Endothelial cell of umbilical vein (primary cell): ENCODE data around the gene KCTD5. TPM values are rescaled to one million over a fixed set of nuclear protein-coding genes. Genes with fewer than 3 reads are reported as not detected.

Source experiments
- Bru-seq: library from RNA; stranded (reverse); fragments of 400-500 nt; gene quantifications from one replicate; lab custom pipeline; 2021; lab: Mats Ljungman, UMichigan
- BruChase-seq, 2 experiments: library from RNA; stranded (reverse); fragments of 400-500 nt; gene quantifications; one replicate each; lab custom pipeline; 2021; lab: Mats Ljungman, UMichigan
- BruUV-seq: library from RNA; stranded (reverse); fragments of 400-500 nt; replicated peaks from 2 replicates; lab custom pipeline; 2021; lab: Mats Ljungman, UMichigan
- CTCF ChIA-PET: fragments of 300-600, 350-600 bp; sonication (Branson Sonifier 250); formaldehyde crosslinking; loops from one replicate; lab custom pipeline; 2021; ENCODE audit warnings: antibody characterized with exemption, inconsistent platforms; lab: Charles Lee
- POLR2A ChIA-PET: fragments of 300-600, 350-600 bp; sonication (Branson Sonifier 250); formaldehyde crosslinking; loops from one replicate; lab custom pipeline; 2021; ENCODE audit warnings: antibody characterized with exemption, inconsistent platforms; lab: Charles Lee
- DNase-seq: peaks from one replicate; pipeline ENCODE4 v3.0.0-alpha.2; 2011; ENCODE audit warnings: low read depth, low spot score
- FAIRE-seq: peaks from 2 replicates; lab custom pipeline; 2011; peaks lifted over from hg19 to GRCh38; lab: Jason Lieb, UNC
- H2AFZ ChIP-seq: 2 replicates; pipeline ENCODE4 v1.6.0; 2012; ENCODE audit warnings: low read depth, low read length, control low read depth, inconsistent platforms
- H3K27ac ChIP-seq: 2 replicates; pipeline ENCODE4 v1.5.1; 2011; ENCODE audit warnings: low read depth, mild to moderate bottlenecking, control low read depth, low read length, moderate library complexity; ENCODE audit not compliant: insufficient read depth
- H3K27me3 ChIP-seq, 2 experiments: 2 replicates each; pipeline versions ENCODE4 v1.6.0 to v1.6.1; 2011; ENCODE audit warnings: low read length in 2 of 2, mixed read lengths in 1 of 2; ENCODE audit not compliant: control insufficient read depth in 2 of 2, insufficient read depth in 2 of 2
- H3K36me3 ChIP-seq, 2 experiments: 2 replicates in 1 of 2; 3 replicates in 1 of 2; pipeline ENCODE4 v1.5.1; 2011; ENCODE audit warnings: low read length in 2 of 2, mild to moderate bottlenecking in 1 of 2, moderate library complexity in 1 of 2; ENCODE audit not compliant: control insufficient read depth in 2 of 2, insufficient read depth in 2 of 2; ENCODE audit errors: extremely low read depth in 1 of 2
- H3K4me1 ChIP-seq: 3 replicates; pipeline ENCODE4 v1.5.1; 2011; ENCODE audit warnings: mild to moderate bottlenecking, low read length; ENCODE audit not compliant: control insufficient read depth, insufficient read depth; ENCODE audit errors: extremely low read depth
- H3K4me2 ChIP-seq: 2 replicates; pipeline ENCODE4 v1.6.1; 2011; ENCODE audit warnings: low read length, control low read depth, mixed read lengths; ENCODE audit not compliant: insufficient read depth
- H3K4me3 ChIP-seq, 3 experiments: fragments of 200-600 bp in 1 of 3; sonication (generic), shearing (Covaris generic) in 1 of 3; replicated peaks in 1 of 3; 2 replicates each; pipeline ENCODE4 v1.5.1; 2011 to 2016; ENCODE audit warnings: control low read depth in 3 of 3, low read length in 3 of 3, mild to moderate bottlenecking in 2 of 3, inconsistent platforms in 1 of 3, low read depth in 1 of 3, moderate library complexity in 1 of 3; ENCODE audit not compliant: insufficient read depth in 1 of 3
- H3K79me2 ChIP-seq: 2 replicates; pipeline ENCODE4 v1.6.0; 2012; ENCODE audit warnings: low read length, inconsistent platforms; ENCODE audit not compliant: control insufficient read depth, insufficient read depth
- H3K9ac ChIP-seq: replicated peaks from 2 replicates; pipeline ENCODE3; 2011; ENCODE audit warnings: low read length, control low read depth; ENCODE audit not compliant: insufficient read depth; ENCODE audit errors: extremely low read depth
- H3K9me1 ChIP-seq: replicated peaks from 3 replicates; pipeline ENCODE4 v1.6.0; 2011; ENCODE audit warnings: mild to moderate bottlenecking, low read length; ENCODE audit not compliant: control insufficient read depth, insufficient read depth; ENCODE audit errors: extremely low read depth
- H3K9me3 ChIP-seq: replicated peaks from 2 replicates; pipeline ENCODE4 v1.5.1; 2012; ENCODE audit warnings: low read length, inconsistent platforms; ENCODE audit not compliant: control insufficient read depth, insufficient read depth
- H4K20me1 ChIP-seq: replicated peaks from 2 replicates; pipeline ENCODE3; 2011; ENCODE audit warnings: mild to moderate bottlenecking, low read length; ENCODE audit not compliant: control insufficient read depth, insufficient read depth; ENCODE audit errors: extremely low read depth
- EZH2 ChIP-seq: IDR thresholded peaks from 2 replicates; pipeline ENCODE4 v1.6.1; 2012; ENCODE audit warnings: borderline replicate concordance, low read depth, mild to moderate bottlenecking, moderate library complexity, low read length, inconsistent platforms; ENCODE audit not compliant: severe bottlenecking
- FOS ChIP-seq: IDR thresholded peaks from 2 replicates; pipeline ENCODE4 v1.6.1; 2011; ENCODE audit warnings: mild to moderate bottlenecking, low read length, moderate library complexity, borderline replicate concordance; ENCODE audit not compliant: insufficient read depth
- GATA2 ChIP-seq: IDR thresholded peaks from 2 replicates; pipeline ENCODE4 v1.7.0; 2011; ENCODE audit warnings: low read depth, mild to moderate bottlenecking, moderate library complexity, mixed read lengths, low read length; ENCODE audit not compliant: insufficient read length, insufficient read depth
- JUN ChIP-seq: IDR thresholded peaks from 2 replicates; pipeline ENCODE4 v1.6.1; 2011; ENCODE audit warnings: borderline replicate concordance, low read depth; ENCODE audit not compliant: insufficient read length, insufficient read depth
- MYC ChIP-seq: IDR thresholded peaks from one replicate; pipeline ENCODE4 v1.6.1; 2011; ENCODE audit warnings: mild to moderate bottlenecking, low read depth, low read length
- POLR2A ChIP-seq: IDR thresholded peaks from 2 replicates; pipeline ENCODE4 v1.6.1; 2012; ENCODE audit warnings: low read depth, mild to moderate bottlenecking, control low read depth, low read length
- POLR2AphosphoS5 ChIP-seq: IDR thresholded peaks from 2 replicates; pipeline ENCODE4 v1.6.1; 2012; ENCODE audit warnings: low read depth, mild to moderate bottlenecking, control low read depth, low read length, moderate library complexity; ENCODE audit not compliant: insufficient read depth
- dilution Hi-C: fragments of 300-500 bp; cut with MboI; formaldehyde crosslinking; loops from one replicate; pipeline ENCODE4 v1.15.0; 2019; ENCODE audit warnings: low sequenced_read_pairs; ENCODE audit not compliant: extremely low pct_ligation_motif_present
- intact Hi-C: fragments of 100-400 bp; cut with micrococcal nuclease; formaldehyde crosslinking; loops from one replicate; pipeline ENCODE4 v1.10.0; 2022
- long read RNA-seq: library from polyadenylated mRNA; stranded (forward); transcript quantifications from one replicate; pipeline ENCODE4 v2.0.0, GENCODE V29; 2021
- polyA minus RNA-seq, 3 experiments: library from RNA; depleted of rRNA, polyadenylated mRNA; stranded (reverse); fragments of >200 nt; gene quantifications; 1 replicate in 1 of 3; 2 replicates in 2 of 3; pipeline ENCODE4 v1.2.3, GENCODE V29; 2011
- polyA plus RNA-seq, 4 experiments: library from polyadenylated mRNA; depleted of rRNA in 3 of 4; stranded (reverse) in 3 of 4; unstranded in 1 of 4; fragments of >200 nt; gene quantifications; 2 replicates each; pipeline versions ENCODE4 v1.2.1 to v1.2.3, GENCODE V29; 2011 to 2012; ENCODE audit warnings: missing spikeins in 1 of 4
- total RNA-seq: library from RNA; stranded (reverse); gene quantifications from 2 replicates; pipeline ENCODE4 v1.2.3, GENCODE V29; 2021
- TF ChIP-seq, protein P1 (sequence below), 2 donors: IDR thresholded peaks; 1 replicate in 1 of 2; 2 replicates in 1 of 2; pipeline ENCODE4 v1.5.1; 2011; ENCODE audit warnings: low read length in 2 of 2, mild to moderate bottlenecking in 2 of 2, moderate library complexity in 2 of 2, control low read depth in 1 of 2, inconsistent platforms in 1 of 2, low read depth in 1 of 2; ENCODE audit not compliant: insufficient read depth in 1 of 2; ENCODE audit errors: extremely low read depth in 1 of 2
- TF ChIP-seq, protein P2 (sequence below): IDR thresholded peaks from 2 replicates; pipeline ENCODE4 v1.6.1; 2011; ENCODE audit not compliant: insufficient read depth, insufficient read length

Gene KCTD5, protein sequence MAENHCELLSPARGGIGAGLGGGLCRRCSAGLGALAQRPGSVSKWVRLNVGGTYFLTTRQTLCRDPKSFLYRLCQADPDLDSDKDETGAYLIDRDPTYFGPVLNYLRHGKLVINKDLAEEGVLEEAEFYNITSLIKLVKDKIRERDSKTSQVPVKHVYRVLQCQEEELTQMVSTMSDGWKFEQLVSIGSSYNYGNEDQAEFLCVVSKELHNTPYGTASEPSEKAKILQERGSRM
- total RNA-seq (30.8 and 32.2 TPM in 2 replicates), polyA plus RNA-seq (42.0 and 61.4 TPM in 2 replicates), polyA minus RNA-seq (19.9 and 20.8 TPM in 2 replicates), Bru-seq, nascent RNA (percentile 54 among the genes with signal in this experiment), BruChase-seq, experiment 1, labeled RNA remaining after a 6-hour chase (percentile 66 among the genes with signal in this experiment), BruChase-seq, experiment 2, labeled RNA remaining after a 2-hour chase (percentile 68 among the genes with signal in this experiment)
- 34.8 and 53.2 TPM in 2 replicates for polyA plus RNA-seq (2011; cell fraction: cytosol; rRNA removed)
- 20.9 and 21.8 TPM in 2 replicates for polyA plus RNA-seq (2011; cell fraction: nucleus; rRNA removed)
- polyA plus RNA-seq (2012), result 27.4 and 36.9 TPM in 2 replicates
- polyA minus RNA-seq (2011; cell fraction: cytosol; rRNA and poly(A)+ RNA removed), result 14.6 TPM
- 8.0 and 16.8 TPM in 2 replicates for polyA minus RNA-seq (2011; cell fraction: nucleus; rRNA and poly(A)+ RNA removed)
- long read RNA-seq, transcript KCTD5-201 (6 exons, 2,482 nt), result major isoform, 107 of 117 reads
- long read RNA-seq, partial matches to known transcripts, result 1 of 117 reads
- long read RNA-seq, other reads (novel, unspliced or antisense), result 9 of 117 reads

DNA sequence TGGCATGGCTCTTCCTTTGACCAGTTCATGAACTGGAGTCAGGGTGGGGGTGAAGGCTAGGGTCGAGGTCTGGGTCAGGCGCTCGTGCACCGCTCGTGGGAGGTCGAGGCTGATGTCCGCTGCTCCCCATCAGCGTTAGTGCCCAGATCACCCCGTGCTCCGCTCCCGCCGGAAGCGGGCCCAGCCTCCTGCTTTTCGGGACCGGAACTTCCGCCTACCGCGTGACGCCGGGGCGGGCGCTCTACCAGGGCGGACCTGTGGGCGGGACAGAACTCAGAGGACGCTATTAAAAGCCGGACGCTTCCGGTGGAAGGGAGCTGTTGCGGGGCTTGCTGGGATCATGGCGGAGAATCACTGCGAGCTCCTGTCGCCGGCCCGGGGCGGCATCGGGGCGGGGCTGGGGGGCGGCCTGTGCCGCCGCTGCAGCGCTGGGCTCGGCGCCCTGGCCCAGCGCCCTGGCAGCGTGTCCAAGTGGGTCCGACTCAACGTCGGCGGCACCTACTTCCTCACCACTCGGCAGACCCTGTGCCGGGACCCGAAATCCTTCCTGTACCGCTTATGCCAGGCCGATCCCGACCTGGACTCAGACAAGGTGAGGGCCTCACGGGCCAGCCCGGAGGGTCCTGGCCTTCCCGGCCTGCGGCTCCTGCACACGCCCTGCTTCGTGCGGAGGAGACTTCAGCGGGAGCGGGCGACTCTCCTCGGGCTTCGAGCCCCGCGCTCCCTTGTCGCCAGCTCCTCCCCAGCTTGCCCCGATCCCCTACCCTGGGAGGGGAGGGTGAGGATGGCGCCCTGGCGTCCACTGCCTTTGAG lies at the start of gene KCTD5:
KCTD5 (plus strand) TSS at position 315 of the 813 bp plus-strand sequence; CDS start at position 341, 26 bp downstream.
- CTCF ChIA-PET, result interaction anchor here (0.6 to 1.4 kb wide), 6 partner anchors 9 to 416 kb away, joined by 3 to 5 read pairs (median 3); no protein-coding TSS in a partner anchor
- no TSS peak for BruUV-seq

More for the DNA sequence above, at the start of gene KCTD5:
- Histone ChIP-seq H3K9me3 (no peaks in the 10 kb centered on the region), H3K4me1 (peaks cover 6% of the 10 kb centered on the region), H3K9me1 (no peaks in the 10 kb centered on the region), H3K27me3 (no peaks in the 10 kb centered on the region), H3K79me2 (peaks cover 34% of the 10 kb centered on the region), H2AFZ (peak within 1 kb of the TSS; percentile 91), H3K9ac (peak within 1 kb of the TSS; percentile 96), H4K20me1 (no peaks in the 10 kb centered on the region), H3K27ac (peak within 1 kb of the TSS; percentile 68), H3K4me3 (peak within 1 kb of the TSS; percentile 65 to 91 (median 75)), H3K4me2 (peak within 1 kb of the TSS; percentile 84), H3K36me3 (no peaks in the 10 kb centered on the region)
- DNase-seq (peak; percentile 94), FAIRE-seq (peak; percentile 86)
- dilution Hi-C loops (no loop called here), intact Hi-C loops (loop anchor here (1.0 to 5.0 kb wide), 5 partner anchors 9 to 223 kb away; partner anchors contain the start of genes ELOB and SRRM2)
- POLR2A ChIA-PET, result interaction anchor here (0.9 to 1.5 kb wide), 5 partner anchors 9 to 166 kb away, joined by 3 to 22 read pairs (median 3); partner anchors contain the start of gene SRRM2
- TF ChIP-seq POLR2A (peak; percentile 99), POLR2AphosphoS5 (peak; percentile 98), FOS (no peak), GATA2 (no peak), EZH2 (no peak), JUN (no peak), MYC (no peak)
- TF ChIP-seq, protein P1, sequence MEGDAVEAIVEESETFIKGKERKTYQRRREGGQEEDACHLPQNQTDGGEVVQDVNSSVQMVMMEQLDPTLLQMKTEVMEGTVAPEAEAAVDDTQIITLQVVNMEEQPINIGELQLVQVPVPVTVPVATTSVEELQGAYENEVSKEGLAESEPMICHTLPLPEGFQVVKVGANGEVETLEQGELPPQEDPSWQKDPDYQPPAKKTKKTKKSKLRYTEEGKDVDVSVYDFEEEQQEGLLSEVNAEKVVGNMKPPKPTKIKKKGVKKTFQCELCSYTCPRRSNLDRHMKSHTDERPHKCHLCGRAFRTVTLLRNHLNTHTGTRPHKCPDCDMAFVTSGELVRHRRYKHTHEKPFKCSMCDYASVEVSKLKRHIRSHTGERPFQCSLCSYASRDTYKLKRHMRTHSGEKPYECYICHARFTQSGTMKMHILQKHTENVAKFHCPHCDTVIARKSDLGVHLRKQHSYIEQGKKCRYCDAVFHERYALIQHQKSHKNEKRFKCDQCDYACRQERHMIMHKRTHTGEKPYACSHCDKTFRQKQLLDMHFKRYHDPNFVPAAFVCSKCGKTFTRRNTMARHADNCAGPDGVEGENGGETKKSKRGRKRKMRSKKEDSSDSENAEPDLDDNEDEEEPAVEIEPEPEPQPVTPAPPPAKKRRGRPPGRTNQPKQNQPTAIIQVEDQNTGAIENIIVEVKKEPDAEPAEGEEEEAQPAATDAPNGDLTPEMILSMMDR (IDR thresholded peaks at IDR 0.05; ENCODE audit: extremely low read depth in 1 of 2, insufficient read depth in 1 of 2, low read depth in 1 of 2, low read length in 2 of 2), result no peak
- TF ChIP-seq, protein P2, sequence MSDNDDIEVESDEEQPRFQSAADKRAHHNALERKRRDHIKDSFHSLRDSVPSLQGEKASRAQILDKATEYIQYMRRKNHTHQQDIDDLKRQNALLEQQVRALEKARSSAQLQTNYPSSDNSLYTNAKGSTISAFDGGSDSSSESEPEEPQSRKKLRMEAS, result peak; percentile 75
